Esophagus squamous epithelium (tissue), 5 donors: Measurements from ENCODE around the gene SERPINA9. TPM values are rescaled to one million over a fixed set of nuclear protein-coding genes. Genes with fewer than 3 reads are reported as not detected.
"Not testable (repeated sequence)": the region's sequence is repeated elsewhere in the genome, so short reads cannot be mapped to it uniquely, and the experiment has no call there.

Source experiments
- DNase-seq: peaks from one replicate; lab custom pipeline; 2025; lab: John Stamatoyannopoulos, UW
- H3K27ac ChIP-seq, 4 donors: fragments of 200-600 bp; sonication (generic); one replicate each; pipeline ENCODE4 v1.5.1; 2016 to 2019; ENCODE audit warnings: mild to moderate bottlenecking in 1 of 4
- H3K27me3 ChIP-seq, 4 donors: fragments of 200-600 bp; sonication (generic); 1 replicate in 3 of 4; 2 replicates in 1 of 4; pipeline versions ENCODE4 v1.5.1 to v1.6.0; 2017 to 2021; ENCODE audit warnings: antibody characterized with exemption in 1 of 4
- H3K36me3 ChIP-seq, 3 donors: fragments of 200-600 bp; sonication (generic); one replicate each; pipeline ENCODE4 v1.5.1; 2016 to 2019
- H3K4me1 ChIP-seq, 3 donors: fragments of 200-600 bp; sonication (generic); one replicate each; pipeline ENCODE4 v1.5.1; 2017 to 2019
- H3K4me3 ChIP-seq, 4 donors: fragments of 200-600 bp; sonication (generic); 1 replicate in 3 of 4; 2 replicates in 1 of 4; pipeline ENCODE4 v1.5.1; 2016 to 2019; ENCODE audit warnings: mild to moderate bottlenecking in 2 of 4, moderate library complexity in 1 of 4
- H3K9me3 ChIP-seq, 3 donors: fragments of 200-600 bp; sonication (generic); one replicate each; pipeline ENCODE4 v1.5.1; 2016 to 2019
- POLR2A ChIP-seq, 4 donors: fragments of 450-650 bp; IDR thresholded peaks; one replicate each; pipeline ENCODE4 v1.6.1; 2017; ENCODE audit warnings: antibody characterized with exemption in 4 of 4, mild to moderate bottlenecking in 4 of 4, moderate library complexity in 3 of 4
- WGBS, 2 donors: methylation state at CpG; one replicate each; pipeline ENCODE4 v1.1.5; 2018; 5-methylcytosine and 5-hydroxymethylcytosine counted together
- intact Hi-C: fragments of 100-400 bp; cut with DNase I; formaldehyde crosslinking; loops from one replicate; pipeline ENCODE4 v1.15.0; 2022
- total RNA-seq, 4 donors: library from RNA; depleted of rRNA; stranded (reverse); fragments of >200 nt; gene quantifications; one replicate each; pipeline ENCODE4 v1.1.0, GENCODE V29; 2016
- TF ChIP-seq, protein P1 (sequence below), 6 experiments: fragments of 450-650 bp in 4 of 6; fragments of 200-600 bp in 2 of 6; sonication (generic) in 2 of 6; IDR thresholded peaks; one replicate each; pipeline ENCODE4 v1.5.1; 2016 to 2019; ENCODE audit warnings: antibody characterized with exemption in 6 of 6, mild to moderate bottlenecking in 4 of 6, moderate library complexity in 4 of 6
- donor health status: DM: yes; HTN: yes; CAD: no.

SERPINA9 gene
- total RNA-seq, 4 donors from 2014 or later: not detected

DNA sequence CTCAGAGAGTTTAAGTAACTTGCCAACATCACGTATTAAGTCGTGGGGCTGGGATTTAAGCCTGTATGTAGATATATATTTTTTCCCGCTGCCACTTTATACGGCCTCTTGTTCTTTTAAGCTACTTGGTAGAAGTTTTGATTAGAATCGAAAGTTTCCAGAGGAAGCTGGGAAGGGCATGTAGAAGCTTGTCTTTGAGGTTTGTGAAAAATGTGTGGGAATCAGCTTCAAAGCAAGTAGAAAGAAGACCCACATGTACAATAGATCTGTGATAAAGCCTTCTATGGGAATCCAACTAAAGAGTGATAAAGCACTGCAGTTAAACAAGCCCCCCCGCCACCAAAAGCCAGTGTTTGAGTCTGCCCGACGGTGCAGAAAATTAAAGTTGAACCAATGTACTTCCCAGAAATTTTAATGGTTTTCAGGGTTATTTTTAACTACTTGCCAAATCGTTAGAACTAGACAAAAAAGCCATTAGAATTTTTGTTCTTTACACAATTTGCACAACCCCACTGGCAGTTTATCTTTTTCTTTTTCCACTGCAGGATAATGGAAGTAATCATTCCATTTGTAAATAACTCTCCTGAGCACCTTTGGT lies 48.9 kb downstream of the SERPINA9 start:
- no peak for DNase-seq
- H3K27ac ChIP-seq: no peak overlapping the region
- TF ChIP-seq POLR2A (IDR thresholded peaks at IDR 0.05): no peak
- TF ChIP-seq, protein P1, sequence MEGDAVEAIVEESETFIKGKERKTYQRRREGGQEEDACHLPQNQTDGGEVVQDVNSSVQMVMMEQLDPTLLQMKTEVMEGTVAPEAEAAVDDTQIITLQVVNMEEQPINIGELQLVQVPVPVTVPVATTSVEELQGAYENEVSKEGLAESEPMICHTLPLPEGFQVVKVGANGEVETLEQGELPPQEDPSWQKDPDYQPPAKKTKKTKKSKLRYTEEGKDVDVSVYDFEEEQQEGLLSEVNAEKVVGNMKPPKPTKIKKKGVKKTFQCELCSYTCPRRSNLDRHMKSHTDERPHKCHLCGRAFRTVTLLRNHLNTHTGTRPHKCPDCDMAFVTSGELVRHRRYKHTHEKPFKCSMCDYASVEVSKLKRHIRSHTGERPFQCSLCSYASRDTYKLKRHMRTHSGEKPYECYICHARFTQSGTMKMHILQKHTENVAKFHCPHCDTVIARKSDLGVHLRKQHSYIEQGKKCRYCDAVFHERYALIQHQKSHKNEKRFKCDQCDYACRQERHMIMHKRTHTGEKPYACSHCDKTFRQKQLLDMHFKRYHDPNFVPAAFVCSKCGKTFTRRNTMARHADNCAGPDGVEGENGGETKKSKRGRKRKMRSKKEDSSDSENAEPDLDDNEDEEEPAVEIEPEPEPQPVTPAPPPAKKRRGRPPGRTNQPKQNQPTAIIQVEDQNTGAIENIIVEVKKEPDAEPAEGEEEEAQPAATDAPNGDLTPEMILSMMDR (IDR thresholded peaks at IDR 0.05): no peak
- H3K4me1 ChIP-seq: peaks cover 0 to 15% (median 3%) of the 10 kb centered on the region in 3 donors
- peaks cover 0 to 10% (median 0%) of the 10 kb centered on the region in 4 donors for H3K27me3 ChIP-seq
- WGBS, 2 donors: 36 to 44% methylated on average over 9 of the region's 9 CpGs
- no peaks in the 10 kb centered on the region for H3K36me3 ChIP-seq
- H3K9me3 ChIP-seq: no peaks in the 10 kb centered on the region
- intact Hi-C loops: loop anchor here (10.0 kb wide), 1 partner anchor 118 kb away; no protein-coding TSS in a partner anchor
- no peak overlapping the region for H3K4me3 ChIP-seq

DNA sequence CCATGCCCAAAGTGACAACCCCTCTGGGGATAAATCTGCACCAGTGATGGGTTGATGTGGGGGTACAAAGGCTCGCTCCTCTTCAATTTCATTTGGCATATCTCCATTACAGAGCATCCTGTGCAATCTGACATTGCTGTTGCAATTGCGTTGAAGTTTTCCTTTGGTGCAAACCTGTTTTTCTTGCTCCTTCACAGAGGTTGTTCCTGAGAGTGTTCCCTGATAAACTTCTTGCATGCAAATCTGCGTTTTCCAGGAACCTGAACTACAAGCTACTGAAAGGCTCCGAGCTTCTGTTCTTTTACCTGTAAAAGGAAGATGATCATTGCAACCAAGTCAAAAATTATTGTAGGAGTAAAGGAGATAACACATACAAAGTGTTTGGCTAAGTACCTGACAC lies 49.5 kb downstream of the SERPINA9 start:
- Histone ChIP-seq H3K36me3 (no peaks in the 10 kb centered on the region), H3K4me3 (no peak overlapping the region), H3K4me1 (peaks cover 0 to 15% (median 3%) of the 10 kb centered on the region in 3 donors), H3K27me3 (peaks cover 0 to 10% (median 0%) of the 10 kb centered on the region in 4 donors), H3K9me3 (no peaks in the 10 kb centered on the region), H3K27ac (no peak overlapping the region)
- no peak for DNase-seq
- TF ChIP-seq, protein P1 (IDR thresholded peaks at IDR 0.05): no peak
- no peak for TF ChIP-seq POLR2A (IDR thresholded peaks at IDR 0.05)
- WGBS, 2 donors: 46 to 56% methylated on average over 4 of the region's 4 CpGs
- intact Hi-C loops: loop anchor here (10.0 kb wide), 1 partner anchor 118 kb away; no protein-coding TSS in a partner anchor

DNA sequence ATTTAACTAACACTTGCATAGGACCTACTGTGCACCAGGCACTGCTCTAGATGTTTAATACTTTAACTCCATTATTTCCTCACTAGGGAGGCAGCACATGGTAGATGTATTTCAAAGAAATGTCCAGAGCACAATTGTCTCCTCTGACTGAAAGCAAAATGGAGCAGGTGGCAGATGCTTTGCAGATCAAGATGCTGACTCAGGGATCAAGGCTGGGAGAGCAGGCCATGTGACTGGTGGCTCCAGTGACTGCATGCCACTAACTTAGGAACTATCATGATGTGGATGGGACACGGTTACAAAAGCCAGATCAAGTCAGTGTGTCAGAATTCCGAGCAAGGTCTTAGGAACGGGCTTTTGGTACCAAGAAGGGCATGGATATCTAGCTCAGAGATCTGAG lies 51.6 kb downstream of the SERPINA9 start:
- DNase-seq: no peak
- peaks cover 0 to 10% (median 0%) of the 10 kb centered on the region in 4 donors for H3K27me3 ChIP-seq
- no peak overlapping the region for H3K27ac ChIP-seq
- intact Hi-C loops: loop anchor here (10.0 kb wide), 1 partner anchor 120 kb away; no protein-coding TSS in a partner anchor
- TF ChIP-seq, protein P1 (IDR thresholded peaks at IDR 0.05): no peak
- TF ChIP-seq POLR2A (IDR thresholded peaks at IDR 0.05): no peak
- H3K36me3 ChIP-seq: no peaks in the 10 kb centered on the region
- H3K4me1 ChIP-seq: peaks cover 0 to 15% (median 3%) of the 10 kb centered on the region in 3 donors
- 80 to 92% methylated on average over 1 to 3 of the region's 3 CpGs for WGBS, 2 donors
- H3K4me3 ChIP-seq: no peak overlapping the region
- H3K9me3 ChIP-seq: no peaks in the 10 kb centered on the region

DNA sequence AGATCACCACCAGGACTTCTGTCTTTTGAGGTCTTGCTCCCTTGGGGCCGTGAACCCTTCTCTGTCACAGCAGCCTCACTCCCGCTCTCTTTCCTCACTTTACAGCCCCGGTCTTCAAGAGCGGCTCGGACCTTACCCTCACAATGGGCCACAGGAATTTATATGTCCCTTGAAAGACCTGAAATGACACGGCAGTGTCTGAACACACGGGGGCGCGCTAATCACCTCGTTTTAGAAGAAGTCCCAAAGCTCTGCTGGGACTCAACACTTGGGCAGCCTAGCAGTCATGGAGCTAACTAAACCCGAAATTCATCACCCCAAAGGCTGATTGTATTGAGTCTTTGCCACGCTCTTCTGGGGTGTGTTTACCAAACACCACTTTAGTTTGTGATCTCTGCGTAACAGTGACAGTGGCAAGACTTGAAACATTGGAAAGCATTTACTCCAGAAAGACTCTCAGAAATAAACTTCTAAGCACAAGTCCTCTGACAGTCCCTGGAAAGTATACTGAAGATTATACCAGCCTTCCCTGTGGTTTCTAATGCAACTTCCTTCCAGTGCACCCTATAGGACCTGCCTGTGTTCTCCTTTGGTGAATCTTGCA lies 52.4 kb downstream of the SERPINA9 start:
- no peak for TF ChIP-seq POLR2A (IDR thresholded peaks at IDR 0.05)
- TF ChIP-seq, protein P1 (IDR thresholded peaks at IDR 0.05): peak in 5 of 6 experiments; percentile 45 to 69 (median 56)
- Histone ChIP-seq H3K4me3 (no peak overlapping the region), H3K36me3 (no peaks in the 10 kb centered on the region), H3K27ac (no peak overlapping the region), H3K4me1 (peaks cover 0 to 15% (median 3%) of the 10 kb centered on the region in 3 donors), H3K9me3 (no peaks in the 10 kb centered on the region), H3K27me3 (peaks cover 0 to 10% (median 0%) of the 10 kb centered on the region in 4 donors)
- WGBS, 2 donors: 11 to 18% methylated on average over 6 to 13 of the region's 13 CpGs
- DNase-seq: no peak
- intact Hi-C loops: loop anchor here (10.0 kb wide), 1 partner anchor 121 kb away; no protein-coding TSS in a partner anchor

DNA sequence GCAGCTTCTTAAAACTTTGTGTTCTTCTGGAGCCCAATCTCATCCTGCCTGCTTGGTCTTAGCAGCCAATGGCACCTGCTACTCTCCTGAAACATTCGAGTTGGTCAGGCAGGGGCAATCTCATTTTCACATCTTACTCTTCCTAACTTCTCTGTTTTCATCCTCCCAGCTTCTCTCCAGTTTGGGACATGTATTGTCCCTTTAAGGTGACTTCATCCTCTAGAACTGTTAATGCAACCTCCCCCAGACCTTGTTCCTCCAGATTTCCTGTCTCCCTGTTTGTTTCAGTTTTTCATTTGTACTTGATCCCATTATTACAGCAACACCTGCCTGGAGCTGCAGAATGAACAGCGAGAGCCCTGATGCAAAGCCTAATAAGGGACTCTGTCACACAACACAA lies 54.7 kb downstream of the SERPINA9 start:
- Histone ChIP-seq H3K9me3 (no peaks in the 10 kb centered on the region), H3K27ac (no peak overlapping the region), H3K4me1 (peaks cover 0 to 1% (median 0%) of the 10 kb centered on the region in 3 donors), H3K4me3 (no peak overlapping the region), H3K36me3 (no peaks in the 10 kb centered on the region), H3K27me3 (peaks cover 0 to 10% (median 0%) of the 10 kb centered on the region in 4 donors)
- 61 to 71% methylated on average over 2 of the region's 2 CpGs for WGBS, 2 donors
- no peak for TF ChIP-seq POLR2A (IDR thresholded peaks at IDR 0.05)
- TF ChIP-seq, protein P1 (IDR thresholded peaks at IDR 0.05): no peak
- intact Hi-C loops: loop anchor here (10.0 kb wide), 1 partner anchor 123 kb away; no protein-coding TSS in a partner anchor
- no peak for DNase-seq

DNA sequence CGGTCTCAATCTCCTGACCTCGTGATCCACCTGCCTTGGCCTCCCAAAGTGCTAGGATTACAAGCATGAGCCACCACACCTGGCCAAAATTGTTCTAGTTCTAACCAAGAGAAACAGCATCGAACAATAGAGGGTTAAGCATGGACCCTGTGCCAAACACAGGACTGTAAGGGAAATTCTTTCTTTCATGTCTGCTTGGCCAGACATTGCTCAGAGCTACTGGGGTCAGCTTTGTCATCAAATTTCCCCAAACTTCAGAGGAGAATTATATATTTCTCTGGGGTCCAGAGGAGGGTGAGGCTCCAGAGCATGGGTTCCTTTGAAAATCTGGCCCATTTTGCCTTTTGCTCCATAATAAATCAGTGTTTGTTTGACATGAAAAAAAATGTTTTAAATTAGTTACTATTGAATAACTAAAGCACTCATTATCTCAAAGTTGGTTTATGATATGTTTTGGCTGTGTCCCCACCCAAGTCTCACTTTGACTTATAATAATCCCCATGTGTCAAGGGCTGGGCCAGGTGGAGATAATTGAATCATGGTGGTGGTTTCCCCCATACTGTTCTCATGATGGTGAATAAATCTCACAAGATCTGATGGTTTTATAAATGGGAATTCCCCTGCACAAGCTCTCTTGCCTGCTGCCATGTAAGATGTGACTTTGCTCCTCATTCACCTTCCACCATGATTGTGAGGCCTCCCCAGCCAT lies 58.3 kb downstream of the SERPINA9 start:
- WGBS, 2 donors: 70 to 82% methylated on average over 3 of the region's 3 CpGs

More for the DNA sequence above, 58.3 kb downstream of the SERPINA9 start:
- H3K27me3 ChIP-seq, H3K27ac ChIP-seq, DNase-seq, intact Hi-C loops, H3K9me3 ChIP-seq, H3K36me3 ChIP-seq, H3K4me3 ChIP-seq, H3K4me1 ChIP-seq: not testable (repeated sequence)
